PFSK-1 (cell line): ENCODE results near the gene OTOP2. TPM values are rescaled to one million over a fixed set of nuclear protein-coding genes. Genes with fewer than 3 reads are reported as not detected.

Experiments
- FOXP2 ChIP-seq: optimal IDR thresholded peaks from 2 replicates; pipeline ENCODE3; 2011; ENCODE audit warnings: borderline replicate concordance, control low read depth, inconsistent platforms; ENCODE audit not compliant: insufficient read depth; ENCODE audit errors: extremely low read length, extremely low read depth
- POLR2AphosphoS5 ChIP-seq: IDR thresholded peaks from 2 replicates; pipeline ENCODE4 v1.6.1; 2012; ENCODE audit warnings: low read depth, mild to moderate bottlenecking, control low read depth, low read length, moderate library complexity
- REST ChIP-seq, 2 experiments: IDR thresholded peaks; 2 replicates each; pipeline versions ENCODE4 v1.6.1 to v1.8.0; 2011 to 2012; ENCODE audit warnings: low read depth in 2 of 2, low read length in 2 of 2, control low read depth in 1 of 2, inconsistent platforms in 1 of 2, mild to moderate bottlenecking in 1 of 2, moderate library complexity in 1 of 2; ENCODE audit not compliant: insufficient read depth in 1 of 2
- SIN3A ChIP-seq: IDR thresholded peaks from 2 replicates; pipeline ENCODE4 v1.6.1; 2012; ENCODE audit warnings: mild to moderate bottlenecking, low read length, moderate library complexity, borderline replicate concordance; ENCODE audit not compliant: insufficient read depth
- TAF1 ChIP-seq: IDR thresholded peaks from 2 replicates; pipeline ENCODE4 v1.6.1; 2012; ENCODE audit warnings: low read length, control low read depth, borderline replicate concordance; ENCODE audit not compliant: insufficient read depth
- polyA plus RNA-seq: library from polyadenylated mRNA; unstranded; fragments of >200 nt; gene quantifications from one replicate; pipeline ENCODE4 v1.2.1, GENCODE V29; 2012; ENCODE audit warnings: low read depth, missing spikeins; ENCODE audit not compliant: insufficient read length

Gene OTOP2
- polyA plus RNA-seq, result not detected

- no peak for TF ChIP-seq POLR2AphosphoS5
- no peak for TF ChIP-seq FOXP2
- TF ChIP-seq TAF1, result no peak
- TF ChIP-seq REST (IDR thresholded peaks at IDR 0.05; ENCODE audit: insufficient read depth in 1 of 2, low read depth in 2 of 2, low read length in 2 of 2), result no peak
- TF ChIP-seq SIN3A, result no peak
Measured at GRCh38 chr17:74924250-74924948, at the start of gene OTOP2. OTOP2 (plus strand) TSS chr17:74924273; CDS start chr17:74924633, 360 bp downstream.

- TF ChIP-seq TAF1 (no peak), POLR2AphosphoS5 (no peak), FOXP2 (no peak), REST (IDR thresholded peaks at IDR 0.05; ENCODE audit: insufficient read depth in 1 of 2, low read depth in 2 of 2, low read length in 2 of 2) (no peak), SIN3A (no peak)
Measured at GRCh38 chr17:74874615-74875037, 49.4 kb upstream of the OTOP2 start.

DNA sequence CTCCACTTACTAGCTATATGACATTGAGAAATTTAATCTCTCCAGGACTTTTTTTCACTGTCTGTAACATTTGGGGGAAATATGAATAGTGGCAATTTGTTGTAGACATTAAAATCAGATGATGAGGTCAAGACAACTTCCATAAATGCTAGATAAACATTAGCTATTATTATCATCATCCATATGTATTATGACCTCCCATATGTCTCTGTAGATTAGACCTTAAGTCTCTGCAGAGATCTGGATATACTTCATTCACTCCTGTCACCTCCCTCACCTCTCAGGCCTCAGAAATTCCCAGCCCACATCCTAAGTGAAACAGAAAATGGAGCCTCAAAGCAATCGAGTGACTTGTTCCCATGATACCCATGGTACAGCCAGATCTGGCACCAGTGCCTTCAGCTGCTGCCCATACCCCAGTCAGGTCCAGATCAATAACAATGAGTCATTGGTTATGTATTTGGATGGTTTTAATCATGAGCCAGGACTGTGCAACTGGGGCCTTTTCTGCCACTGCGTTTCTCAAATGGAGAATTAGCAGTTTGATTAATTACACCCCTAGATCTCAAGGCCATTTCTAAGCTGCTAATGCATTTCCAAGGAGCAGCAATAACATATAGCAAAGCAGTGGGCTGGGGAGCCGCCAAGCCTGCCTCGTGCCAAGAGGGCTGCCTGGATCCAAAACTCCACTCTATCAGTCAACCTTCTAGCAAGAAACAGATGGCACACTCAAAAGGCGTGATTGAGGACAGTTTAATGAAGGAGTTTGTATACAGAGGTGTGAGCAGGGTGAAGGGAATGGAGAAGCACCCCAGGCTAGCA is 48.7 kb upstream of the OTOP2 start:
- no peak for TF ChIP-seq POLR2AphosphoS5
- TF ChIP-seq TAF1, result no peak
- TF ChIP-seq FOXP2, result no peak
- no peak for TF ChIP-seq SIN3A
- TF ChIP-seq REST (IDR thresholded peaks at IDR 0.05; ENCODE audit: insufficient read depth in 1 of 2, low read depth in 2 of 2, low read length in 2 of 2), result no peak

GRCh38 chr17:74875977-74876593 is 48.0 kb upstream of the OTOP2 start:
- TF ChIP-seq SIN3A, result no peak
- TF ChIP-seq TAF1, result no peak
- TF ChIP-seq REST (IDR thresholded peaks at IDR 0.05; ENCODE audit: insufficient read depth in 1 of 2, low read depth in 2 of 2, low read length in 2 of 2), result no peak
- no peak for TF ChIP-seq FOXP2
- TF ChIP-seq POLR2AphosphoS5, result no peak
